Glutamatergic neuron (in vitro differentiated cells): Measurements from ENCODE around the gene MGRN1. TPM values are rescaled to one million over a fixed set of nuclear protein-coding genes. Genes with fewer than 3 reads are reported as not detected.

Experiments
- DNase-seq: peaks from one replicate; pipeline ENCODE4 v3.0.0; 2022
- H3K27ac Mint-ChIP-seq: one replicate; pipeline ENCODE4 v1.8.0; 2020; ENCODE audit warnings: mild to moderate bottlenecking, mixed read lengths, inconsistent platforms; ENCODE audit not compliant: unreplicated experiment
- H3K27me3 Mint-ChIP-seq: one replicate; pipeline ENCODE4 v1.8.0; 2020; ENCODE audit warnings: mild to moderate bottlenecking, moderate library complexity, mixed read lengths, inconsistent platforms; ENCODE audit not compliant: unreplicated experiment
- H3K36me3 Mint-ChIP-seq: one replicate; pipeline ENCODE4 v1.8.0; 2020; ENCODE audit warnings: mild to moderate bottlenecking, mixed read lengths, inconsistent platforms; ENCODE audit not compliant: unreplicated experiment
- H3K4me1 Mint-ChIP-seq: one replicate; pipeline ENCODE4 v1.8.0; 2020; ENCODE audit warnings: mild to moderate bottlenecking, low read depth, mixed read lengths, inconsistent platforms; ENCODE audit not compliant: unreplicated experiment
- H3K4me3 Mint-ChIP-seq: one replicate; pipeline ENCODE4 v1.8.0; 2020; ENCODE audit warnings: mild to moderate bottlenecking, mixed read lengths, inconsistent platforms; ENCODE audit not compliant: unreplicated experiment
- H3K9me3 Mint-ChIP-seq: one replicate; pipeline ENCODE4 v1.8.0; 2020; ENCODE audit warnings: mild to moderate bottlenecking, moderate library complexity, mixed read lengths, inconsistent platforms; ENCODE audit not compliant: unreplicated experiment
- CTCF ChIP-seq: fragments of 200-600 bp; sonication (generic); IDR thresholded peaks from one replicate; pipeline ENCODE4 v1.5.0; 2021; ENCODE audit not compliant: partially characterized antibody, unreplicated experiment
- long read RNA-seq: library from polyadenylated mRNA; unstranded; transcript quantifications from one replicate; pipeline ENCODE4 v2.0.0, GENCODE V29; 2020; ENCODE audit not compliant: unreplicated experiment
- total RNA-seq: library from RNA; stranded (reverse); fragmentation: NEBNext Ultra II Directional; extraction: Animal tissue kit (Norgen Biotek cat#: 25700); gene quantifications from one replicate; pipeline ENCODE4 v1.2.1, GENCODE V29; 2021; ENCODE audit not compliant: unreplicated experiment

The MGRN1 gene
- total RNA-seq = 150 TPM
- long read RNA-seq, full-length matches to known transcripts = 3 of 9 reads
- long read RNA-seq, partial matches to known transcripts = 3 of 9 reads
- long read RNA-seq, other reads (novel, unspliced or antisense) = 3 of 9 reads

GRCh38 chr16:4624015-4624826 is at the start of gene MGRN1:
Gene MGRN1 (plus strand): TSS chr16:4624826. CDS start chr16:4624961, 135 bp downstream.
- Mint-ChIP-seq H3K9me3 (peaks cover 14% of the 10 kb centered on the region), H3K27me3 (peaks cover 7% of the 10 kb centered on the region), H3K4me1 (peaks cover 11% of the 10 kb centered on the region), H3K36me3 (no peaks in the 10 kb centered on the region), H3K4me3 (peak within 1 kb of the TSS; percentile 99), H3K27ac (peak within 1 kb of the TSS; percentile 100)
- peak; percentile 94 for DNase-seq
- peak; percentile 93 for TF ChIP-seq CTCF

- H3K36me3 Mint-ChIP-seq = no peaks in the 10 kb centered on the region
- no peak overlapping the region for H3K27ac Mint-ChIP-seq
- no peak for TF ChIP-seq CTCF
- no peaks in the 10 kb centered on the region for H3K27me3 Mint-ChIP-seq
- no peaks in the 10 kb centered on the region for H3K4me1 Mint-ChIP-seq
- no peaks in the 10 kb centered on the region for H3K9me3 Mint-ChIP-seq
- H3K4me3 Mint-ChIP-seq = no peak overlapping the region
- DNase-seq = no peak
Measured at GRCh38 chr16:4574919-4575705, 49.5 kb upstream of the MGRN1 start.

GRCh38 chr16:4576008-4576407 is 48.6 kb upstream of the MGRN1 start:
- no peak for DNase-seq
- no peak for TF ChIP-seq CTCF
- H3K9me3 Mint-ChIP-seq = no peaks in the 10 kb centered on the region
- H3K4me3 Mint-ChIP-seq = no peak overlapping the region
- no peak overlapping the region for H3K27ac Mint-ChIP-seq
- no peaks in the 10 kb centered on the region for H3K27me3 Mint-ChIP-seq
- no peaks in the 10 kb centered on the region for H3K36me3 Mint-ChIP-seq
- no peaks in the 10 kb centered on the region for H3K4me1 Mint-ChIP-seq

- no peak for DNase-seq
- Mint-ChIP-seq H3K36me3 (no peaks in the 10 kb centered on the region), H3K27me3 (no peaks in the 10 kb centered on the region), H3K4me1 (no peaks in the 10 kb centered on the region), H3K9me3 (no peaks in the 10 kb centered on the region), H3K27ac (no peak overlapping the region), H3K4me3 (no peak overlapping the region)
- no peak for TF ChIP-seq CTCF
Measured at GRCh38 chr16:4578961-4579530, 45.6 kb upstream of the MGRN1 start.
